CD1c-positive myeloid dendritic cell (primary cell): Measurements from ENCODE around the gene GTF3C1.

ENCODE experiments used
- DNase-seq: peaks from one replicate; pipeline ENCODE4 v3.0.0-alpha.2; 2016; ENCODE audit errors: extremely low spot score

The GTF3C1 gene

DNA sequence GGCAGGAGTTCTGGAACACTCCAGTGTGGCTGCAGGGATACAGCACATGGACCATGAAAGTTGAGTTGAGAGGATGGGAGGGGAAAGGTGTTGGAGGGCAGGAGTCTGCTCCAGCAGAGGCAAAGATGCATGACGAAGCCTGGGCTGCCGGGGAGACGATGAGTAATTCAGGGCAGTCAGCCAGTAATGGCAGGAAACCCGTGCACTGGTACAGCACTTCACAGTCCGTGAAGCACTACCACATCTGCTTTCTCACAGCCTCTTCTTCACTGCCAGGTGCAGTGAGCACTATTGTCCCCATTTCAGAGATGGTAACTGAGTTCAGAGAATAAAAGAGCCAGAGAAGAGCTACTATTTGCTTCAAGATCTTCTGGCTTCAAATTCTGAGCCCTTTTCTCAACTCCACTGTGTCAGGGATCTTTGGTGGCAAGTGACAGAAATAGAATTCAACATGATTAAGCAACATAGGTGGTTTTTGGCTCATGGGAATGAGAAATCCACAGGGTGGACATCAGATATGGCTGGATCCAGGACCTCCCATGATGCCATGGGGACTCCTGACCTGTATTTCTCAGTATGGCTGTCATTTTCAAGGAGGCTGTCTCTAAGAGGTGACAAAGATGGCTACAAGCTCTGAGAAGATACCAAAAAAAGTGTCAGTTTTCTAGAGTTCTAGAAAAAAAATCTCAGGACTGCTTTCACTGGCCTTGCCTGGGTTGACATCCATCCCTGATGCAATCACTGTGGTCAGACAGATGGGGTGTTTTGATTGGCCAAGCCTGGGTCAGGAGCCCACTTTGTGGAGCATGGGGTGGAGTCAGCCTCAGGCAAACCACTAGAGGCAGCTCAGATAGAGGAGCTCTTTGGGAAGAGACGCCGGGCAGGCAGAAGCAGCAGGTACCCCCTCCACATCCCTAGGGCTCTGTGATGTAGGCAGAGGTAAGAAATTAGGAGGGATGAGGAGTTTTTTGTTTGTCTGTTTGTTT, 123.0 kb downstream of the GTF3C1 start:
- DNase-seq, result peak; percentile 55

DNA sequence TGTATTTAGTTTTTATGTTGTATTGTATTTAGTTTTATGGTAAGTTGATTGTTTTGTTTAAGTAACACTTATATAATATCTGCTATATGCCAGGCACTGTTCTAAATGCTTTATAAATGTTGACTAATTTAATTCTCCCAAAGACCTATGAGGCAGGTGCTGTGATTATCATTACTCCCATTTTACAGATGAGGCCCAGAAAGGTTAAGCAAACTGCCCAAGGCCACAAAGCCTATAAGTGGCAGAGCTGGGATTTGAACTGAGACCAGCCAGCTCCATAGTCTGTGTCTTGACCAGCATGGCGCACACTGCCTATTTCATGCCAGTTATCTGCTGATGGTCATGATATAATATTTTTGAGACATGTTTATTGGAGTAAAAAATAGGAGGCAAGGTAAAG, 123.8 kb downstream of the GTF3C1 start:
- no peak for DNase-seq

DNA sequence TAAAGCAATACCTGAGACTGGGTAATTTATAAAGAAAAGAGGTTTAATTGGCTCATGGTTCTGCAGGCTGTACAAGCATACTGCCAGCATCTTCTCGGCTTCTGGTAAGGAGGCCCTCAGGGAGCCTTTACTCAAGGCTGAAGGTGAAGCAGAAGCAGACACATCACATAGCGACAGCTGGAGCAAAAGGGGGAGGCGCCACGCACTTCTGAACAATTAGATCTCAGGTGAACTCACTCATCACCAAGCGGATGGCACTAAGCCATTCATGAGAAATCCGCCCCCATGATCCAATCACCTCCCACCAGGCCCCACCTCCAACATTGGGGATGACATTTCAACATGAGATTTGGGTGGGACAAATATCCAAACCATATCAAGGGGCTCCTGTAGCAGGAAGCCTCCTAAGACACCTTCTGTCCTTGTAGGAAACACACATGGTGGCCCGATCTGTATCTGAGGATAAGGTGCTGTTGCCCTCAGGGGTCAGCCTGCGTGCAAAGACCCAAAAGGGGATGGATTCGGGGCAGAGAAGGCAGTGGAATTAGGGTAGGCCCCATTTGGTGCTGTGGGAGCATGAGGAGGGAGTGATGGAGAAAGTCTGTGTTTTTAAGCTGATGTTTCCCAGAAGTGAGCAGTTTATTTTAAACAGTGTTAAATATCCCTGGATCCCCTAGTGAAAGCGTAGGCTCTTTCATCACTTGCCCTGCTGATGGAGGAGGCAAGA, 124.8 kb downstream of the GTF3C1 start:
- no peak for DNase-seq

DNA sequence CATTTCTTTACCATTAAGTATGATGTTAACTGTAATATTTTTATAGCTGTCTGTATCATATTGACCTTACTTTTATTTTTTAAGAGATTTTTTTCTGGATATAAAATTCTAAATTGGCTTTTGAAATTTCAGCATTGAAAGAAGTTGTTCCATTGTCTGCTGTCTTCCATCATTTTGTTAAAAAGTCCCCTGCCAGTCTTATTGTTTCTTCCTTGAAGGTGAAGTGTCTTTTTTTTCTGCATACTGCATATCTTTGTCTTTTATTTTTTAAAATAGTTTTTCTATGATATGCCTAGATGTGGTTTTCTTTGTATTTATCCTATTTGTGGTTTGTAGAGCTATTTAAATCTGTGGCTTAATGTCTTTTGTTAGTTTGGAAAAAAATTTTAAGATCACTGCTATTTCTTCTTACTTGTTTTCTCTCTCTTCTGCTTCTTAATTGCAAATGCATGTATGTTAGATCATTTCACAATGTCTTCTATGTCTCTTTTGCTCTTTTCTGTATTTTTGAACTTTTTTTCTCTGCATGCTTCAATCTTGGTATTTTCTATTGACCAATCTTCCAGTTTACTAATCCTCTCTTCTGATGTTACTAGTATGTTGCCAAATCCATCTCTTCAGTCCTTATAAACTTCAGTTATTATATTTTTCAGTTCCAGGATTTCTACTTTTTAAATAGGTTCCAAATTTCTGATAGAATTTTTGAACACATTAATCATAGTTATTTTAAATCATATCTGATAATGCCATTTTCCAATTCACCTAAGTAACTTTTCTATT, 127.6 kb downstream of the GTF3C1 start:
- no peak for DNase-seq

DNA sequence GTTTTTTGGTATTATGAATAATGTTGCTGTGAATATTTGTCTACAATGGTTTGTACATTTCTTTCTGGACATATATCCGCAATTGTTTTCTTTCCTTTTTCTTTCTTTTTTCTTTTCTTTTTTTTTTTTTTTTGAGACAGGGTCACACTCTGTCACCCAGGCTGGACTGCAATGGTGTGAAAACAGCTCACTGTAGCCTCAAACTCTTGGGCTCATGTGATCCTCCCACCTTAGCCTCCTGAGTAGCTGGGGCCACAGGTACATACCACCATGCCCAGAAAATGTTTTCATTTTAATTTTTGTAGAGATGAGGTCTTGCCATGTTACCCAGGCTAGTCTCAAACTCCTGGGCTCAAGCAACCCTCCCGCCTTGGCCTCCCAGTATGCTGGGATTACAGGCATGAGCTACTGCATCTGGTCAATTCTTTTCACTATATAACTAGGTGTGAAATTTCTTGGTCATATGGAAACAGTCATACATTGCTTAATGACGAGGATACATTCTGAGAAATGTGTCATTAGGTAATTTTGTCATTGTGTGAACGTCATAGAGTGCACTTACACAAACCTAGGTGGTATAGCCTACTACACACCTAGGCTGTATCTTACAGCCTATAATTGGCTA, 132.6 kb downstream of the GTF3C1 start:
- no peak for DNase-seq

DNA sequence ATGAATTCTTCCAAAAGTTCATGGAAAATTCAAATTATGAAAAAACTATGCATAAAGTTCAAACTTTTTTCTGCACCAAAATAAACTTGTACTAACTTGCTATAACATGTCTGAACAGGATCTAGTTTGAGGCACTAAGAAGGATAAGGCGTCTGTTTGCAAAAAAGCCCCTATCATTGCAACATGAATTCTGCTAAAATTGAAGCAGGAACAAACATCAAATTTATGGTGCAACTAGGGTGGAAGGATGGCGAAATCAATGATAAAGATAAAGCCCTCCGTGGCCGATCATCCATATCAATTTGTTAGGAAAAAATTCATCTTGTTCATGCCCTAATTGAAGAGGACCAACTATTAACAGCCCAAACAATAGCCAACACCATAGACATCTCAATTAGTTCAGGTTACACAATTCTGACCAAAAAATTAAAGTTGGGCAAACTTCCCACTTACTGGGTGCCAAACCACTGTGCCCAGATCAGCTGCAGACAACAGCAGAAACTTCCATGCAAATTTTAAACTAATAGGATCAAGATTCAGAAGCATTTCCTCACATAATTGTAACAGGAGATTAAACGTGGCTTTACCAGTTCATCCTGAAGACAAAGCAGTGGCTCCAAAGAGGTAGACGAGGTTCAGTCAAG, 134.8 kb downstream of the GTF3C1 start:
- peak; percentile 68 for DNase-seq

DNA sequence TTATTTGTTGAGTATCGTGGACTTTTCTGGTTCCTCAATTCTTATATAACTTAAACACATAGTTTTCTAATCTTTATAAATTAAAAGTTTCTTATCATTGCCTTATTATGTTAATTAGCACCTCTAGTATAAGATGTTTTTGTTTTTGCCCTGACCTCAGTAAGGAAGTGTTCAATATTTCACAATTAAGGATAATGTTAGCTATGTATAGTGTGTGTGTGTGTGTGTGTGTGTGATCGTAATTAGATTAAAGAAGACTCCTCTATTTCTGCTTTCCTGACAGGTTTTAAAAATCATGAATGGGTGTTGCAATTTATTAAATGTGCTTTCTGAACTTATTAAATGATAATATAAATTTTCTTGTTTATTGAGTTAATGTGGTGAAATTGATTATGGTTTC, 135.8 kb downstream of the GTF3C1 start:
- DNase-seq, result no peak

DNA sequence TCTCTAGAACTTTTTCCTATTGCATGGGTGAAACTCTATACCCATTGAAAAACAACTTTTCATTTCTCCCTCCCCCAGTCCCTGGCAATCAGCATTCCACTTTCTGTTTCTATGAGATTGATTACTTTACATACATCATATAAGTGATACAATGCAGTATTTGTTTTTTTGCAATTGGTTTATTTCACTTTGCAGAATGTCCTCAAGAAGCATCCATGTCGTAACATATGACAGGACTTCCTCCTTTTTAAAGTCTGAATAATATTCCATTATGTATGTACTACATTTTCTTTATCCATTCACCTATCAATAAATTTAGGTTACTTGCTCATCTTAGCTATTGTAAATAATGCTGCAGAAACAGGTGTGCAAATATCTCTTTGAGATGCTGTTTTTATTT, 139.0 kb downstream of the GTF3C1 start:
- DNase-seq, result peak; percentile 42
